ENCODE data around the gene SDF4. TPM values are rescaled to one million over a fixed set of nuclear protein-coding genes. Genes with fewer than 3 reads are reported as not detected.

The SDF4 gene
- total and polyA plus RNA-seq, 2 of the 13 experiments (the other 11 are each of a cell fraction or from before 2014, with no cell fraction given): 80.8 to 107 TPM

DNA sequence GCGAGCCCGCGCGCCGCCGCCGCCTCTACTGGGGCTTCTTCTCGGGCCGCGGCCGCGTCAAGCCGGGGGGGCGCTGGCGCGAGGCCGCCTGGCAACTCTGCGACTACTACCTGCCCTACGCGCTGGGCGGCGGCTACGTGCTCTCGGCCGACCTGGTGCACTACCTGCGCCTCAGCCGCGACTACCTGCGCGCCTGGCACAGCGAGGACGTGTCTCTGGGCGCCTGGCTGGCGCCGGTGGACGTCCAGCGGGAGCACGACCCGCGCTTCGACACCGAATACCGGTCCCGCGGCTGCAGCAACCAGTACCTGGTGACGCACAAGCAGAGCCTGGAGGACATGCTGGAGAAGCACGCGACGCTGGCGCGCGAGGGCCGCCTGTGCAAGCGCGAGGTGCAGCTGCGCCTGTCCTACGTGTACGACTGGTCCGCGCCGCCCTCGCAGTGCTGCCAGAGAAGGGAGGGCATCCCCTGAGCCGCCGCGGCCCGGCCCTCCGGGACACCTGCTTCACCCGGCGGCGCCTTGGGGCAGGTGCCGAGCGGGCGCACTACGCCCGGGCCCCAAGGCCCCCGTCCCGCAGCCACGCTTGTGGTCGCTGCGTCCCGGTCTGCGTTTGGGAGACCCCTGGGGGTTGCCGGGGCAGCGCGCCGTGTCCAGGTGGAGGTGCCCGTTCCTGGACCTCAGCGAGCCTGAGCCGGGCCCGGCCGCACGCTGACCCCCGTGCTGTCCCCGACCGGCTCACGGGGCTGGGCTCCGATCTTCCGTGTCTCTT, 1.2 kb upstream of the SDF4 start:
- Histone ChIP-seq H2AFZ (ENCODE audit: low read length) (no peak overlapping the region), H3K9ac (ENCODE audit: insufficient read depth, low read depth, low read length) (peak overlapping the region; percentile 44), H3K4me1 (ENCODE audit: insufficient read depth, low read length) (peaks cover 71% of the 10 kb centered on the region), H3K36me3 (replicated peaks in 1 of 2; ENCODE audit: control insufficient read depth in 1 of 2, insufficient read depth in 2 of 2, low read length in 2 of 2) (peaks cover 6 to 11% of the 10 kb centered on the region in 2 experiments; a peak in 4 of 5 replicates), H3K4me2 (ENCODE audit: low read depth, low read length) (peak overlapping the region; percentile 76), H3K27me3 (ENCODE audit: control insufficient read depth in 1 of 2, insufficient read depth in 2 of 2, low read length in 2 of 2) (no peaks in the 10 kb centered on the region; a peak in 2 of 5 replicates), H3K4me3 (replicated peaks in 1 of 3; ENCODE audit: insufficient read depth in 1 of 3, low read depth in 2 of 3, low read length in 3 of 3) (peak overlapping the region in 2 of 3 experiments; percentile 43 to 56; a peak in 2 of 6 replicates), H3K27ac (ENCODE audit: extremely low read length, insufficient read depth, low read length) (no peak overlapping the region), H3K79me2 (ENCODE audit: insufficient read depth, low read length) (peaks cover 36% of the 10 kb centered on the region), H4K20me1 (ENCODE audit: insufficient read depth, low read length) (no peaks in the 10 kb centered on the region), H3K9me3 (ENCODE audit: low read length) (no peaks in the 10 kb centered on the region)
- CTCF ChIA-PET (ENCODE audit: low intra/inter-chr PET ratio, low total read pairs): no interaction called here
- DNase-seq (ENCODE audit: low spot score) (no peak), FAIRE-seq (no peak), ATAC-seq (no peak)
- intact Hi-C loops (cut with micrococcal nuclease; ENCODE audit: unreplicated experiment) (loop anchor here (5.0 to 10.0 kb wide), 3 partner anchors 58 to 228 kb away; partner anchors contain the start of genes HES4 and TTLL10), in situ Hi-C loops (cut with HindIII; ENCODE audit: extremely low pct_ligation_motif_present, low pct_unique_long_range_greater_than_20kb) (no loop called here)
- WGBS (ENCODE audit: low lambda C conversion rate): 94% methylated on average over 42 of the region's 98 CpGs
- POLR2A ChIA-PET: no interaction called here
- BruUV-seq (replicated peaks): no TSS peak
- TF ChIP-seq HCFC1 (IDR thresholded peaks at IDR 0.05; ENCODE audit: low read depth, low read length): no peak
- TF ChIP-seq ZNF101 (CRISPR knock-in tag; IDR thresholded peaks at IDR 0.05; ENCODE audit: borderline replicate concordance, low read depth): no peak
- TF ChIP-seq ZNF557 (CRISPR knock-in tag; IDR thresholded peaks at IDR 0.05): no peak
- TF ChIP-seq, protein P1, sequence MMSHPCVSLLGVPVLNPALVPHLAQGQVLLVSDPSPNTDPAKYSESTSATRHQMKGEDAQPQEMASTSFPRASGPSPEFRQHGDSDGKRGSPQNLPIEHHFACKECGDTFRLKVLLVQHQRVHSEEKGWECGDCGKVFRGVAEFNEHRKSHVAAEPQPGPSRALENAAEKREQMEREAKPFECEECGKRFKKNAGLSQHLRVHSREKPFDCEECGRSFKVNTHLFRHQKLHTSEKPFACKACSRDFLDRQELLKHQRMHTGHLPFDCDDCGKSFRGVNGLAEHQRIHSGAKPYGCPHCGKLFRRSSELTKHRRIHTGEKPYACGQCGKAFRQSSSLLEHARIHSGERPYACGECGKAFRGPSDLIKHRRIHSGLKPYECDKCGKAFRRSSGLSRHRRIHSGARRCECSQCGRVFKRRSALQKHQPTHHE (CRISPR knock-in tag; IDR thresholded peaks at IDR 0.05; ENCODE audit: borderline replicate concordance): no peak
- no peak for TF ChIP-seq ZBTB42 (CRISPR knock-in tag; IDR thresholded peaks at IDR 0.05)
- no peak for TF ChIP-seq SAP130 (CRISPR knock-in tag; IDR thresholded peaks at IDR 0.05; ENCODE audit: low read depth)
- 0 out of 2 replicates have a peak, but pooled peaks have one; percentile 14 for TF ChIP-seq SAFB2 (CRISPR knock-in tag; IDR thresholded peaks at IDR 0.05; ENCODE audit: borderline replicate concordance, low read depth)
- peak; percentile 62 for TF ChIP-seq ZBTB38 (CRISPR knock-in tag; IDR thresholded peaks at IDR 0.05)
- no peak for TF ChIP-seq NFIB (CRISPR knock-in tag; IDR thresholded peaks at IDR 0.05; ENCODE audit: borderline replicate concordance)
- TF ChIP-seq AGO1 (IDR thresholded peaks at IDR 0.05; ENCODE audit: low read depth, low read length, poor library complexity, severe bottlenecking): peak; percentile 77
- no peak for TF ChIP-seq ETV5 (CRISPR knock-in tag; IDR thresholded peaks at IDR 0.05; ENCODE audit: borderline replicate concordance)
- TF ChIP-seq, protein P2, sequence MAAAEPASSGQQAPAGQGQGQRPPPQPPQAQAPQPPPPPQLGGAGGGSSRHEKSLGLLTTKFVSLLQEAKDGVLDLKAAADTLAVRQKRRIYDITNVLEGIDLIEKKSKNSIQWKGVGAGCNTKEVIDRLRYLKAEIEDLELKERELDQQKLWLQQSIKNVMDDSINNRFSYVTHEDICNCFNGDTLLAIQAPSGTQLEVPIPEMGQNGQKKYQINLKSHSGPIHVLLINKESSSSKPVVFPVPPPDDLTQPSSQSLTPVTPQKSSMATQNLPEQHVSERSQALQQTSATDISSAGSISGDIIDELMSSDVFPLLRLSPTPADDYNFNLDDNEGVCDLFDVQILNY (CRISPR knock-in tag; conservative IDR thresholded peaks at IDR 0.05): no peak
- TF ChIP-seq, protein P3, sequence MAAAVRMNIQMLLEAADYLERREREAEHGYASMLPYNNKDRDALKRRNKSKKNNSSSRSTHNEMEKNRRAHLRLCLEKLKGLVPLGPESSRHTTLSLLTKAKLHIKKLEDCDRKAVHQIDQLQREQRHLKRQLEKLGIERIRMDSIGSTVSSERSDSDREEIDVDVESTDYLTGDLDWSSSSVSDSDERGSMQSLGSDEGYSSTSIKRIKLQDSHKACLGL (CRISPR knock-in tag; IDR thresholded peaks at IDR 0.05): peak; percentile 3; the same call in 1 of the 2 replicates
- TF ChIP-seq ATRX (CRISPR knock-in tag; IDR thresholded peaks at IDR 0.05; ENCODE audit: borderline replicate concordance): no peak
- TF ChIP-seq ZNF839 (CRISPR knock-in tag; IDR thresholded peaks at IDR 0.05; ENCODE audit: borderline replicate concordance): no peak
- TF ChIP-seq ZNF326 (CRISPR knock-in tag; IDR thresholded peaks at IDR 0.05; ENCODE audit: borderline replicate concordance): no peak
- TF ChIP-seq CBX5 (CRISPR knock-in tag; IDR thresholded peaks at IDR 0.05; ENCODE audit: borderline replicate concordance): no peak
- TF ChIP-seq, protein P4, sequence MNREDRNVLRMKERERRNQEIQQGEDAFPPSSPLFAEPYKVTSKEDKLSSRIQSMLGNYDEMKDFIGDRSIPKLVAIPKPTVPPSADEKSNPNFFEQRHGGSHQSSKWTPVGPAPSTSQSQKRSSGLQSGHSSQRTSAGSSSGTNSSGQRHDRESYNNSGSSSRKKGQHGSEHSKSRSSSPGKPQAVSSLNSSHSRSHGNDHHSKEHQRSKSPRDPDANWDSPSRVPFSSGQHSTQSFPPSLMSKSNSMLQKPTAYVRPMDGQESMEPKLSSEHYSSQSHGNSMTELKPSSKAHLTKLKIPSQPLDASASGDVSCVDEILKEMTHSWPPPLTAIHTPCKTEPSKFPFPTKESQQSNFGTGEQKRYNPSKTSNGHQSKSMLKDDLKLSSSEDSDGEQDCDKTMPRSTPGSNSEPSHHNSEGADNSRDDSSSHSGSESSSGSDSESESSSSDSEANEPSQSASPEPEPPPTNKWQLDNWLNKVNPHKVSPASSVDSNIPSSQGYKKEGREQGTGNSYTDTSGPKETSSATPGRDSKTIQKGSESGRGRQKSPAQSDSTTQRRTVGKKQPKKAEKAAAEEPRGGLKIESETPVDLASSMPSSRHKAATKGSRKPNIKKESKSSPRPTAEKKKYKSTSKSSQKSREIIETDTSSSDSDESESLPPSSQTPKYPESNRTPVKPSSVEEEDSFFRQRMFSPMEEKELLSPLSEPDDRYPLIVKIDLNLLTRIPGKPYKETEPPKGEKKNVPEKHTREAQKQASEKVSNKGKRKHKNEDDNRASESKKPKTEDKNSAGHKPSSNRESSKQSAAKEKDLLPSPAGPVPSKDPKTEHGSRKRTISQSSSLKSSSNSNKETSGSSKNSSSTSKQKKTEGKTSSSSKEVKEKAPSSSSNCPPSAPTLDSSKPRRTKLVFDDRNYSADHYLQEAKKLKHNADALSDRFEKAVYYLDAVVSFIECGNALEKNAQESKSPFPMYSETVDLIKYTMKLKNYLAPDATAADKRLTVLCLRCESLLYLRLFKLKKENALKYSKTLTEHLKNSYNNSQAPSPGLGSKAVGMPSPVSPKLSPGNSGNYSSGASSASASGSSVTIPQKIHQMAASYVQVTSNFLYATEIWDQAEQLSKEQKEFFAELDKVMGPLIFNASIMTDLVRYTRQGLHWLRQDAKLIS (CRISPR knock-in tag; IDR thresholded peaks at IDR 0.05): no peak
